Upper lobe of left lung (tissue), 4 donors: Measurements from ENCODE around the gene CDR2.

Experiments
- POLR2A ChIP-seq, 4 donors: fragments of 450-650 bp; IDR thresholded peaks; one replicate each; pipeline ENCODE4 v1.5.1; 2016 to 2017; ENCODE audit warnings: antibody characterized with exemption in 4 of 4, mild to moderate bottlenecking in 2 of 4
- TF ChIP-seq, protein P1 (sequence below), 6 experiments: fragments of 450-650 bp in 4 of 6; fragments of 200-600 bp in 2 of 6; sonication (generic) in 2 of 6; IDR thresholded peaks; one replicate each; pipeline ENCODE4 v1.5.1; 2016 to 2019; ENCODE audit warnings: antibody characterized with exemption in 6 of 6

DNA sequence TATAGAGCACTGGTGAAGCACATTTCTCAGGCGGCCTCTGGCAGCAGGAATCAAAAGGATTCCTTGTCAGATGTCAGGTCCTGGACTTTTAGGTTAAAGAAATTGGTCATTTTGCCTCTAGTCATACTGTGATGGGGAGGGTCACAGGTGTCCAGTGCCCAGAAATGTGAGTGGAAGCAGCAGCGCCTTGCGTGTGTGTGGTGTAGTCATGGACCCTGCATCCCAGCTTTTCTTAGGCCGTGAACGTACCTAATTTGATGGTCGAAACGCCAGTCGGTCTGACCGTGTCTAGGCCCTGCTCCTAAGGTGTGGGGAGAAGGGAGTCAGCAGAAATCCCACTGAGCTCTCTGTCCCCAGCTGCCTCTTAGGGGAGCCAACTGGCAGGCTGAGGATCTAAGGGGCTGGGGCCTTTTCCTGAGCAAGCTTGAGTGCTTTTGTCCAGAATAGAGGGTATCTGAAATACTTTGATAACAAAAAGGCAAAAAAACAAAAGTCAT is 45.2 kb downstream of the CDR2 start:
- TF ChIP-seq, protein P1, sequence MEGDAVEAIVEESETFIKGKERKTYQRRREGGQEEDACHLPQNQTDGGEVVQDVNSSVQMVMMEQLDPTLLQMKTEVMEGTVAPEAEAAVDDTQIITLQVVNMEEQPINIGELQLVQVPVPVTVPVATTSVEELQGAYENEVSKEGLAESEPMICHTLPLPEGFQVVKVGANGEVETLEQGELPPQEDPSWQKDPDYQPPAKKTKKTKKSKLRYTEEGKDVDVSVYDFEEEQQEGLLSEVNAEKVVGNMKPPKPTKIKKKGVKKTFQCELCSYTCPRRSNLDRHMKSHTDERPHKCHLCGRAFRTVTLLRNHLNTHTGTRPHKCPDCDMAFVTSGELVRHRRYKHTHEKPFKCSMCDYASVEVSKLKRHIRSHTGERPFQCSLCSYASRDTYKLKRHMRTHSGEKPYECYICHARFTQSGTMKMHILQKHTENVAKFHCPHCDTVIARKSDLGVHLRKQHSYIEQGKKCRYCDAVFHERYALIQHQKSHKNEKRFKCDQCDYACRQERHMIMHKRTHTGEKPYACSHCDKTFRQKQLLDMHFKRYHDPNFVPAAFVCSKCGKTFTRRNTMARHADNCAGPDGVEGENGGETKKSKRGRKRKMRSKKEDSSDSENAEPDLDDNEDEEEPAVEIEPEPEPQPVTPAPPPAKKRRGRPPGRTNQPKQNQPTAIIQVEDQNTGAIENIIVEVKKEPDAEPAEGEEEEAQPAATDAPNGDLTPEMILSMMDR (IDR thresholded peaks at IDR 0.05) = no peak
- TF ChIP-seq POLR2A (IDR thresholded peaks at IDR 0.05) = no peak
